HG03060 (cell line): ENCODE measurements around the gene ANKS3.
"Not testable (repeated sequence)": the region's sequence is repeated elsewhere in the genome, so short reads cannot be mapped to it uniquely, and the experiment has no call there.

Experiments
- ATAC-seq: cut with Tn5 transposase; IDR thresholded peaks from one replicate; pipeline ENCODE4 v1.9.1; 2021; ENCODE audit warnings: low read depth, moderate number of reproducible peaks; ENCODE audit not compliant: unreplicated experiment

Gene ANKS3

GRCh38 chr16:4654964-4655590 is 79.0 kb downstream of the ANKS3 start:
- no peak for ATAC-seq

DNA sequence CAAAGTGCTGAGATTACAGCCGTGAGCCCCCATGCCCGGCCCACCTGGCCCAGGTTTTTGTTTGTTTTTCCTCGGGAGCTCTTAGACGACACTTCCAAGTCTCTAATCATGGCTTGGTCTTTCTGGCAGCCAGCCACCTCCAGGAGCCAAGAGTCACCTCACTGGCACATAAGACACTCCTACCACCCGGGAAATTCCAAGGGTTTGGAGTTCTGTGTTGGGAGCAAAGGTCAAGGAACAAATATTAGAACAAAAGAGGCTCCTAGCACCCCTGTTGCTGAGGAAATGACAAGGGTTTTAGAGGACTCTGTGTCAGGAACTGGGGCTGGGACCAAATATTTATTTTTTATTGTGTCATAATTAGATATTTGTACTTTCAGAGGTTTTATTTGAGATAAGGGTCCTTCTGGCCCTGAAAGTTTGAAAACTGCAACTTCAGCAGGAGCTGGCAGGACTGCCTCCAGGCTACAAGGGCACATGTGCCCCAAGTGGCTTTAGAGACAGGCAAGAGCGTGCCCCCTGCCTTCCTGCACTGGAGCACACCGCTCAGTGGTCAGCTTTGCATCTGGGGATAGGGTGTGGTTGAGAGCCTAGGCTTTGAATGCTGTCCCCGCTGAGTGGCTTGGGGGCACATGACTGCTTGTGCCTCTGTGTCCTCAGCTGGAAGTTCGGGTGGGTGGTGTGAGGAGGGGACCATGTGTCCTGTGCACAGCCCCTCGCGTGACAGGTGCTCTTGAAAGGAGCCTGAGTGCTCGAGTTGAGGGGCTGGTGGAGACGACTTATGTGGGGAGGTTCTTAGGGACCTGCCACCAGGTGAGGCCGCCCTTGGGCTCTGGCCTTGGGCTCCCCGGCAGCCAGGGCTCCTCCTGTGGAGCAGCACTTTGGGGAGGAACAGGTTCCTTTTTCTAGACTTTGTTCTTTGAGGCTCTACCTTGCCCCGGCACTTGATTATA is 79.8 kb downstream of the ANKS3 start:
- no peak for ATAC-seq

DNA sequence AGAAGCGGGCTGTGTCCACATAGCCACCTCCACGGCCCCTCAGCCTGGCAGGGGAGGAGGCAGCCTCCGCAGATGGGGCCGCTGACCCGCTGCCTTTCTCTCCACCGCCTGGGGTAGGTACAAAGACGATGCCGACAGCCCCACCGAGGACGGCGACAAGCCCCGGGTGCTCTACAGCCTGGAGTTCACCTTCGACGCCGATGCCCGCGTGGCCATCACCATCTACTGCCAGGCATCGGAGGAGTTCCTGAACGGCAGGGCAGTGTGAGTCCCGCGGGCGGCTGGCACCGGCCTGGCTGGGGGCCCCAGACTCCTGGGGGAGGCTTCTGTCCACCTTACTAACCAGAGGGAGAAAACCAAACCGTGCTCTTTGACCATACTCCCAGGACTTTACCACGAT is 81.5 kb downstream of the ANKS3 start:
- ATAC-seq = no peak

GRCh38 chr16:4651827-4652226 is 82.2 kb downstream of the ANKS3 start:
- no peak for ATAC-seq

- not testable (repeated sequence) for ATAC-seq
Observed at GRCh38 chr16:4650443-4651074, 83.5 kb downstream of the ANKS3 start.

DNA sequence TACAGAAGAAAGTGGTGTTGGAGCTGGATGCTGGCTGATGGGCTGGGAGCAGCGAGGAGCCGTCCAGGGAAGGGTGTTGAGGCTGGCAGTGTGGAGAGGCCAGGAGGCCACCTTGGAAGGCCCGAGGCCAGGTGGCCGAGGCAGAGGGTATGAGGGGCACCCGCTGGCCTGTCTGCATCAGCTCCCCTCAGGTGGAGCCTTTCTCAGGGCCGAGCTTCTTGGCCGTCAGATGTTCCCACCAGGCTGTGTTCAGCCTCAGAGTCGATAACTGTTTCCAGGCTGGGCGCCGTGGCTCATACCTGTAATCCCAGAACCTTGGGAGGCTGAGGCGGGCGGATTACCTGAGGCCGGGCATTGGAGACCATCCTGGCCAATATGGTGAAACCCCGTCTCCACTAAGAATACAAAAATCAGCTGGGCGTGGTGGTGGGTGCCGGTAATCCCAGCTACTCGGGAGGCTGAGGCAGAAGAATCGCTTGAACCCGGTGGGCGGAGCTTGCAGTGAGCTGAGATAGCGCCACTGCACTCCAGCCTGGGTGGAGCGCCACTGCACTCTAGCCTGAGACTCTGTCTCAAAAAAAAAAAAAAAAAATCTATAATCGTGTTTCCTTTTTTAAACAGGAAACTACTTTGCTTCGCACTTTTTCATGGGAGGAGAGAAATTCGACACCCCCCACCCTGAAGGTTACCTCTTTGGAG is 84.2 kb downstream of the ANKS3 start:
- ATAC-seq = no peak

DNA sequence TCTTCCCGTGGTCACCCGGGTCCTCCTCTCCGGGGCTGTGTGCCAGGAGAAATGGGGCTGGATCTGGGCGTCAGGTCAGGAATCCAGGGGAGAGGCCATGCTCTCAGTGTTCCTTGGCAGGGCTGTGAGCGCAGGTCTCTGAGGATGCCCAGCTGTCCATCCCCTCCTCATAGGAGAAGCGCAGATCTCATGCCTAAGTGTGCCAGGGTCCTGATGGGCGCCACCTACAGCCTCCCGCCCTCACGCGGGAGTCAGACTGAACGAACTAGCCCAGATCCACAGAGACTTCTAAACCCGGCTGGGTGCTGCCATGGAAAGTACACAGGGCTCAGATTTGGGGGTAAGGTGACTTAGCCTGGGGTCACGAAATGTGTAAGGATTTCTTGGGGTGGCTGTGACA is 85.2 kb downstream of the ANKS3 start:
- no peak for ATAC-seq

GRCh38 chr16:4647644-4647980 is 86.5 kb downstream of the ANKS3 start:
- ATAC-seq = no peak

DNA sequence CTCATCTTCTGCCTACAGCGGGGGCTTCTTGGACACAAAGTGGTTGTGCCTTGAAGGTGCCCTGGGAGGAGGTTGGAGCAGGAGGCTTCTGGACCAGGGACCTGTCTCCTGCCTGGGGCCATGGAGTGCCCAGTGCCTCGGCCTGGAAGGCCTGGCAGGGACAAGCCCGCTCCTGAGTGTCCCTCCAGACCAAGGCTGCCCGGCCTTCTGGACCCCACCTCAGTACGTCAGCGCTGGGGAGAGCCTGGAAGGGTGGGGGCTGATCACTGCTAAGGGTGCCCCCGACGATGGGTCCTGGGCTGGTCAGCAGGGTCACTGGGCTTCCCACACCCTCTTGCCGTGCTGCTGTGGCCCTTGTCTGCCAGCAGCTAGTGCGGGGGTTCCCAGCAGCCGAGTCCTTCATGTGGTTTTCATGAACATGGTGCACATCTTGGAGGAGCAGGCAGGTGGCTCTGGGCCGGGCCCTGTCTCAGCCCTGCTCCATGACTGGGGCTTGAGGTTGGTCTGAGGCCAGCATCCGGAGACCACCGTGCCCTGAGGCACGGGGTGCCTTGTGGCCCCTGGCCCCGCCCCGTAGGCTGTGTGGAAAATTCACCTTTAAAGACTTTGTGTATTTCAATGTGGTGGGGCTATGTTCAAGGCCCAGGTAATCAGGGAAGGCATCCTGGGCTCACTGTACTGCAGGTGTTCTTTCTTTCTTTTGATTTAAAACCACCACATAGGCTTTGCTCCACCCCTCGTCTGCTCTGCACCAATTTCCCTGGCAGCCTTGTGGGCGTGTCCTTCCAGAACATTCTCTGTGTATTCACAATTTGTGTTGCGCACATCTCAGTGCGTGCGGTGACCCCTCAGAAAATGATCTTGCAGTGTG is 87.1 kb downstream of the ANKS3 start:
- ATAC-seq = no peak
